Activated T-helper 17 cell treated with anti-CD3 and anti-CD28 coated beads, Interleukin-2, amount 50 U/mL, for 72 hours (primary cell): ENCODE results near the gene MAN1C1. TPM values are rescaled to one million over a fixed set of nuclear protein-coding genes. Genes with fewer than 3 reads are reported as not detected.
"Not testable (repeated sequence)": the region's sequence is repeated elsewhere in the genome, so short reads cannot be mapped to it uniquely, and the experiment has no call there.

ENCODE experiments used
- ATAC-seq: fragments of 150-1000 bp; cut with Tn5 transposase; replicated peaks from 2 replicates; pipeline ENCODE4 v1.10.0; 2021; ENCODE audit warnings: mild to moderate bottlenecking, moderate library complexity
- H3K27ac Mint-ChIP-seq: one replicate; pipeline ENCODE4 v1.8.0; 2022; ENCODE audit warnings: mixed read lengths
- H3K27me3 Mint-ChIP-seq: one replicate; pipeline ENCODE4 v1.8.0; 2022; ENCODE audit warnings: mixed read lengths
- H3K36me3 Mint-ChIP-seq: one replicate; pipeline ENCODE4 v1.8.0; 2022; ENCODE audit warnings: low read depth, mild to moderate bottlenecking, mixed read lengths
- H3K4me1 Mint-ChIP-seq: one replicate; pipeline ENCODE4 v1.8.0; 2022; ENCODE audit warnings: mixed read lengths
- H3K4me3 Mint-ChIP-seq: one replicate; pipeline ENCODE4 v1.8.0; 2022; ENCODE audit warnings: mild to moderate bottlenecking, mixed read lengths
- H3K9me3 Mint-ChIP-seq: one replicate; pipeline ENCODE4 v1.8.0; 2022; ENCODE audit warnings: mixed read lengths
- total RNA-seq, 2 donors: library from RNA; stranded (reverse); gene quantifications; one replicate each; pipeline ENCODE4 v1.2.3, GENCODE V29; 2022

MAN1C1 gene
- total RNA-seq, 2 donors from 2014 or later, result 6.2 to 7.7 TPM

DNA sequence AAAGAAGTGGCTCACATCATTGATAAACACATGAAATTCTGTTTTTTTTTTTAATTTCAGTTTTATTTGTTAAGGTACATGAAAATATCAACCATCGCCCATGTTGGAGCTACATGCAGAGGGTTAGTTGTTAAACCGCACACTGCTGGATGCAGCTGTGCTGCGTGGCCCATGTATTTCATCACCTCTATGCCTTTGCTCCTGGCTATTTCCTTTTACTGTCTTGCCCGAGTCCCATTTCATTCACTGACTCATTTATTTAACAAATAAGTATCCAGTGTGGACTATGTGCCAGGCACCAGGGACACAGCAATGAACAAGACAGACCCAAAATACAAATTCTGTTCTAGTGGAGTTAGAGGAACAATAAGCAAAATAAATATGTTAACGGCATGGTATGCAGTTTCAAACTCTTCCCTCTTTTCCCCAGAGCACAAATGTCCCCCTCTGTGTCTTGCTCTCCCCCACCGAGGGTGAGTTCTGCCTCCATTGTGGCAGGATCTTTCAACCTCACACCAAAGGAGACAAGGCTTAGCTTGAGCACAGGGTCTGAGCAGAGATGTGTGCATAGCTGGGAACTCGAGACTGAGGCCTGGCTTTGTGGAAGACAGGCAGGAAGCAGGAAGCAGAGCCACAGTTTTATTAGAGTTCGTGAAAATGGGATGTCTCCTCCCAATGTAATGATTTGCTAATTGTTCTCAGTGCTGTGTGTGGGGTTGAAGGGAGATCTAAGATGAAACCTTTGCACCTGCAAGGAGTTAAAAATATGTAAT lies 44.6 kb downstream of the MAN1C1 start:
- H3K36me3 Mint-ChIP-seq, result no peaks in the 10 kb centered on the region
- H3K27ac Mint-ChIP-seq, result no peak overlapping the region
- ATAC-seq, result no peak
- H3K4me1 Mint-ChIP-seq, result peaks cover 4% of the 10 kb centered on the region
- H3K27me3 Mint-ChIP-seq, result no peaks in the 10 kb centered on the region
- H3K9me3 Mint-ChIP-seq, result no peaks in the 10 kb centered on the region
- no peak overlapping the region for H3K4me3 Mint-ChIP-seq

DNA sequence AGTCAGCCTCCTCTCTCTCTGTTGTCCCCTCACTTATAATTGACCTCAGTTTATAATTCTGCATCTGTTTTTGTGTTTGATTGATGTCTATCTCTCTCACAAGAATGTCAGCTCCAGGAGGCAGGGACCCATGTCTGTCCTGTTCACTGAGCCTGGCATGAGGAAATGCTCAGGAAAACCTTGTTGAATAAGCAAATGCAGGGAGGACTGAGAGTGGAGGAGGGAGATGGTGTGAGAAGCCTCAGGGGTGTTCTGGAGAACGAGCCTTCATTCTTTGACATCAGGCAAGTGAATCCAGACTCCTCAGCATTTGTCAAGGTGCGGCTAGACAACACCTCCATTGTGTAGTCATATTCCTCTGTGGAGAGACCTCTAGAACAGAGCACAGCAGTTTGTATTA lies 45.5 kb downstream of the MAN1C1 start:
- no peak overlapping the region for H3K27ac Mint-ChIP-seq
- no peaks in the 10 kb centered on the region for H3K27me3 Mint-ChIP-seq
- H3K4me1 Mint-ChIP-seq, result no peaks in the 10 kb centered on the region
- no peaks in the 10 kb centered on the region for H3K36me3 Mint-ChIP-seq
- no peak for ATAC-seq
- H3K4me3 Mint-ChIP-seq, result no peak overlapping the region
- no peaks in the 10 kb centered on the region for H3K9me3 Mint-ChIP-seq

DNA sequence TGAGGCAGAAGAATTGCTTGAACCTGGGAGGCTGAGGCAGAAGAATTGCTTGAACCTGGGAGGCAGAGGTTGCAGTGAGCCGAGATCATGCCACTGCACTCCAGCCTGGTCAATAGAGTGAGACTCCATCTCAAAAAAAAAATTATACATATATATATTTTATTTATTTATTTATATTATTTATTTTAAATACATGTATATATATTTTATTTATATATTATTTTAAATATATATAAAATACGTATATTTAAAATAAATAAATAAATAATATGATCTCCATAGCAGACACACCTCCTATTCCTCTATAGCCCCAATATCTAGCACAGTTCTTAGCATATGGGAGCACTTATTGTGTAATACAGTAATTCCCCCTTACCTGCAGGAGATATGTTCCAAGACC lies 46.4 kb downstream of the MAN1C1 start:
- not testable (repeated sequence) for H3K27me3 Mint-ChIP-seq, H3K36me3 Mint-ChIP-seq, H3K9me3 Mint-ChIP-seq, H3K27ac Mint-ChIP-seq, ATAC-seq, H3K4me3 Mint-ChIP-seq, H3K4me1 Mint-ChIP-seq

- Mint-ChIP-seq H3K27ac (no peak overlapping the region), H3K36me3 (no peaks in the 10 kb centered on the region), H3K27me3 (no peaks in the 10 kb centered on the region), H3K4me3 (no peak overlapping the region), H3K9me3 (no peaks in the 10 kb centered on the region), H3K4me1 (peaks cover 10% of the 10 kb centered on the region)
- no peak for ATAC-seq
These were observed 48.0 kb downstream of the MAN1C1 start for GRCh38 chr1:25664357-25665199.

DNA sequence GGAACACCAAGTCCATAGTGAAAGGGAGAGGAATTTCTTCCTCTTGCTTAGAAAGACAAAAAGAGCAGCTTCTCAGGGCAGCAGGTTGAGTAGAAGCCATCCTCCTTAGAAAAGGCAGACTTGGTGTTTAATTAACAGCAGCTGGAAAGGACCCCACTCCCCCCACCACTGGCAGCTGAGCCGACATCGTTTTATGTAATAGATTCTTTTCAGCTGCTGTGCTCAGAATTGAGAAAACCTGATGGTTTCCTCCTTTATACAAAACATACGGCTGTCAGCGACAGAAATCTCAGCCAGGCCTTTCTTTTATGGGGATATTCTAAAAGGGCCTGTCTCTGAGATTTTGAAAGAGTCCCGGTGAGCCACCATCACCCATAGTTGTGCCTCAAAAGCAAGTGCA lies 49.9 kb downstream of the MAN1C1 start:
- no peak overlapping the region for H3K4me3 Mint-ChIP-seq
- H3K27ac Mint-ChIP-seq, result no peak overlapping the region
- ATAC-seq, result no peak
- H3K9me3 Mint-ChIP-seq, result no peaks in the 10 kb centered on the region
- H3K36me3 Mint-ChIP-seq, result no peaks in the 10 kb centered on the region
- H3K27me3 Mint-ChIP-seq, result no peaks in the 10 kb centered on the region
- peaks cover 10% of the 10 kb centered on the region for H3K4me1 Mint-ChIP-seq

DNA sequence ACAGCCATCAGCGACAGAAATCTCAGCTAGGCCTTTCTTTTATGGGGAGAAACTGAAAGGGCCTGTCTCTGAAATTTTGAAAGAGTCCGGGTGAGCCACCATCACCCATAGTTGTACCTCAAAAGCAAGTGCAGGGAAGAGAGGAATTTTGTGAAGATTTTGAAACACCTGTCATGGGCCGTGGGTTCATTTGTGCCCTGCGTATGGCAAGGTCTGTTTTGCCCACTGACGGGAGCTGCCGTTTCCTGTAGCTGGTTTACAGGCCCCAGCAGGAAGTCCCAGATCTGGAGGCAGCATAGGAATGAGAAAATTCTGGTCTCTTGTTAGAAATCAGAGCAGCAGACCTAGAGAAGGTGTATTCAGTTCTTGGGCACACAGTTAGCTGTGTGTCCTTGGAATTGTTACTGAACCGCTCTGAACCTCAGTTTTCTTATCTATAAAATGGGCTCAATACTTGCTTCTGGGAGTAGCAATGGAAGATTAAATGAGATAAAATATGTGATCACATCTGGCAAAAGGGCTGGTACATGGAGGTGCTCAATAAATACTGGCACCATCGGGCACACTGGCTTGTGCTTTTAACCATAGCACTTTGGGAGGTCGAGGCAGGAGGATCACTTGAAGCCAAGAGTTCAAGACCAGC lies 52.5 kb downstream of the MAN1C1 start:
- H3K36me3 Mint-ChIP-seq, result no peaks in the 10 kb centered on the region
- H3K4me1 Mint-ChIP-seq, result peaks cover 21% of the 10 kb centered on the region
- H3K4me3 Mint-ChIP-seq, result peak overlapping the region; percentile 50
- no peaks in the 10 kb centered on the region for H3K9me3 Mint-ChIP-seq
- peak; percentile 32 for ATAC-seq
- H3K27ac Mint-ChIP-seq, result peak overlapping the region; percentile 74
- H3K27me3 Mint-ChIP-seq, result no peaks in the 10 kb centered on the region

DNA sequence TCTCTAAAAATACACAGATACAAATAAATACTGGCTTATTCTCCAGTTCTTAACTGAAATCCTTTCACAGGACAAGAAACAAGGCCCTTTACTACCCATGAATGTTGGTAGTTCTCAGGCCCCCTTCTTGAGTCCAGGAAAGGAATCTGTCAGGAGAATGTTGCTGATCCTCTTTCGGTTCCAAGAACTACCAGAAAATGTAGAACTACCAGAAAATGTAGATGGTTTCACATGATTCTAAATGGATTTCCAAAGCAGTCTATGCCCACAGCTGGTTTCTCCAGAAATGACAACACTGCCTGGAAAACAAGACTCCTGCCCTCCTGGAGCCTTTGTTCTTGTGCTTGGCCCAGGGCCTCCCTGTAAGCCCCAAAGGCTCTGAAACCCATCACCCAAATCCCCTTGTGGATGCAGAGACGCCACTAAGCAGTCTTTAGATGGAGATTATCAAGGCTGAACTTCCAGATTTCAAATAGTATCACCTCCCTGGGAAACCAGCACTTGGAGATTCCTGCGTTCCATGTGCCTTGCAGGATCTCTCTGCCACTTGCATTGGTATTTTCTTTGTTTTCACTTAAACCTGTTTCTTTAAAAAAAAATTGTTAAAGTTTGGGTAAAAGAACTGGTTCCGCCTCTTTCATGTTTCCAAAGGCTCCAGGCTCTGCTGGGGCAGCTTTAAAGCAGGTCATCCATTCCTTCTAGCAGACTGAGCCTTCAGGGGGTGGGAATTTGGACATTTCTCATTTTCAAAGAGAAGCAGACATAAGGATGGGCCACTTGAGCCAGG lies 53.4 kb downstream of the MAN1C1 start:
- H3K36me3 Mint-ChIP-seq, result no peaks in the 10 kb centered on the region
- no peak overlapping the region for H3K27ac Mint-ChIP-seq
- no peak overlapping the region for H3K4me3 Mint-ChIP-seq
- peaks cover 30% of the 10 kb centered on the region for H3K4me1 Mint-ChIP-seq
- H3K9me3 Mint-ChIP-seq, result no peaks in the 10 kb centered on the region
- H3K27me3 Mint-ChIP-seq, result no peaks in the 10 kb centered on the region
- ATAC-seq, result no peak

GRCh38 chr1:25671929-25672328 lies 55.3 kb downstream of the MAN1C1 start:
- Mint-ChIP-seq H3K4me1 (peaks cover 45% of the 10 kb centered on the region), H3K27ac (no peak overlapping the region), H3K36me3 (no peaks in the 10 kb centered on the region), H3K9me3 (no peaks in the 10 kb centered on the region), H3K4me3 (no peak overlapping the region), H3K27me3 (peaks cover 2% of the 10 kb centered on the region)
- ATAC-seq, result no peak

DNA sequence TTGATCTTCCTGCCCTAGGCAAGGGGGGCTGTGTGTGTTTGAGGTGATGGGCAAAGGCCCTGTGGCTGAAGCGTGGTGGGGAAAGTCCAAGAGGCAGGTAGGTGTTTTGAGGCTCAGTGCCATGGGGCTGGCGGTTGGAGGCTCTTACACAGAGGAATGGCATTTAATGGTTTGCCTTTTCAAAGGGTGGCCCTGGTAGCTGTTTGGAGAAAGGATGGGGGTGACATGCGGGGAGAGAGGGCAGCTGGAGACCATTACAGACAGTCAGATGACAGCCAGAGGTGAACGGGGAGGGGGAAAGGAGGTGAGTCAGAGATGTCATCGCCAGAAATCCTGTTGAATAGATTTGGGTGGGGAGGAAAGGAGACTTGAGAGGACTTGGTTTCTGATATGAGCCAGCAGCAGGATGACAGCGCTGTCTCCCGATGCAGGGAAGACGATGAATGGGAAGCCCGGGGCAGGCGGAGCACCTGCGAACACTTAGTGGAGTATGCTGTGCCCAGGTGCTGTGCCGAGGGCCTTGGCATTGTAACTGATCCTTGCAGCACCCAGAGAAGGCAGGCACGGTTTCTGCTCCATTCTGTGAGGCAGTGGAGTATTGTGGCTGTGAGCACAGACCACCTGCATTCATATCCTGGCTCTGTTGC lies 56.3 kb downstream of the MAN1C1 start:
- Mint-ChIP-seq H3K27ac (peak overlapping the region; percentile 8), H3K4me1 (peaks cover 54% of the 10 kb centered on the region), H3K4me3 (no peak overlapping the region), H3K27me3 (peaks cover 12% of the 10 kb centered on the region), H3K9me3 (no peaks in the 10 kb centered on the region), H3K36me3 (no peaks in the 10 kb centered on the region)
- ATAC-seq, result no peak

GRCh38 chr1:25673456-25673855 lies 56.9 kb downstream of the MAN1C1 start:
- Mint-ChIP-seq H3K4me3 (peak overlapping the region; percentile 73), H3K27me3 (peaks cover 12% of the 10 kb centered on the region), H3K9me3 (no peaks in the 10 kb centered on the region), H3K27ac (no peak overlapping the region), H3K36me3 (no peaks in the 10 kb centered on the region), H3K4me1 (peaks cover 51% of the 10 kb centered on the region)
- ATAC-seq, result no peak

DNA sequence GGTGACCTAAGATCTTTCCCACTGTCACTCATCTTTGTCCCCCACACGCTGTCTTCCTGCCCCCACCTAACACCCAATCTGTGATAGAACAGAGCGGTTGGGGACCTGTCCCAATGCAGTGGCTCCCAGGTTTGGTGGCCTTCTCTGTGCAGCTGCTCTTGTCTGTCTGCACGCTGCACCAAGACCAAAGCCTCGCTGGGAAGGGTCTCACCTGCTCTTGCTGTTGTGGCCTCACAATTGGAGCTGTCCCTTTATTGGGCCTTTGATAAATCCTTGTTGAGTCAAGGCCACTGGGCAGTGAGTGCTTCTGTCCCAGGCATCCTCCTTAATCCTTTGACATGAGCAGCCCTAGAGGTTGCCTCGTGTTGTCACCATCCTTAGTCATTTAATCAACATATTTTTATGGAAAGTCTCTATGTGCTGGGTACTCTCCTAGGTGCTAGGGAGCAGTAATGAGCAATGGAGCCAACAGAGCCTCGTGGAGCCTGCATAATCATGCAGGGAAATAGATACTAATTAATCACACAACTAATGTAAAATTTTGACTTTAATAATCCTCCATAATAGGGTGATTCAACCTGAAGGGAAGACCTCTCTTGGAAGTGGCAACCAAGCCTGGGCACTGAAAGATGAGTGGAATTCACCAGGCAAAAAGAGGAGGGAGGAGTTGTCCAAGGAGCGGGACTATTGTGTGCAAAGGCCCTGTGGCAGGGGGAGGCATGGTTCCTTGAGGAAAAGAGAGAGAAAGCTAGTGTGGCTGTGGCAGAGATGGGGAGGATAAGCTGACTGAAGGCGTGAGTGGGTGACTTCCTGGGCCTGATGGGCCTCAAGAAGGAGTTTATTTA lies 57.6 kb downstream of the MAN1C1 start:
- Mint-ChIP-seq H3K27me3 (peaks cover 17% of the 10 kb centered on the region), H3K4me3 (peak overlapping the region; percentile 73), H3K36me3 (no peaks in the 10 kb centered on the region), H3K9me3 (no peaks in the 10 kb centered on the region), H3K27ac (peak overlapping the region; percentile 84), H3K4me1 (peaks cover 45% of the 10 kb centered on the region)
- no peak for ATAC-seq

DNA sequence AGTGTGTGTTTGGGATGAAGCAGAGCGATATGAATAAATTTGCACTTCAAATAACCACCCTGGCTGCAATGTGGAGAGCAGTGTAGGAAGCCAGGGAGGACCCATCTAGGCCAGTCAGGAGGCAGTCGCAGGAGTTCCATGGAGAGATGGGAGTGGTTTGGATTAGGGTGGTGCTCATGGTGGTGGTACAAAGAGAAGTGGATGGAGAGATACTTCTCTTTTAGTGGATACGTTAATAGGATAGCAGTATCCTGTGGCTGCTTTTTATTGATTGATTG lies 58.2 kb downstream of the MAN1C1 start:
- Mint-ChIP-seq H3K27me3 (peaks cover 17% of the 10 kb centered on the region), H3K27ac (peak overlapping the region; percentile 84), H3K4me3 (peak overlapping the region; percentile 73), H3K4me1 (peaks cover 44% of the 10 kb centered on the region), H3K9me3 (no peaks in the 10 kb centered on the region), H3K36me3 (no peaks in the 10 kb centered on the region)
- no peak for ATAC-seq

DNA sequence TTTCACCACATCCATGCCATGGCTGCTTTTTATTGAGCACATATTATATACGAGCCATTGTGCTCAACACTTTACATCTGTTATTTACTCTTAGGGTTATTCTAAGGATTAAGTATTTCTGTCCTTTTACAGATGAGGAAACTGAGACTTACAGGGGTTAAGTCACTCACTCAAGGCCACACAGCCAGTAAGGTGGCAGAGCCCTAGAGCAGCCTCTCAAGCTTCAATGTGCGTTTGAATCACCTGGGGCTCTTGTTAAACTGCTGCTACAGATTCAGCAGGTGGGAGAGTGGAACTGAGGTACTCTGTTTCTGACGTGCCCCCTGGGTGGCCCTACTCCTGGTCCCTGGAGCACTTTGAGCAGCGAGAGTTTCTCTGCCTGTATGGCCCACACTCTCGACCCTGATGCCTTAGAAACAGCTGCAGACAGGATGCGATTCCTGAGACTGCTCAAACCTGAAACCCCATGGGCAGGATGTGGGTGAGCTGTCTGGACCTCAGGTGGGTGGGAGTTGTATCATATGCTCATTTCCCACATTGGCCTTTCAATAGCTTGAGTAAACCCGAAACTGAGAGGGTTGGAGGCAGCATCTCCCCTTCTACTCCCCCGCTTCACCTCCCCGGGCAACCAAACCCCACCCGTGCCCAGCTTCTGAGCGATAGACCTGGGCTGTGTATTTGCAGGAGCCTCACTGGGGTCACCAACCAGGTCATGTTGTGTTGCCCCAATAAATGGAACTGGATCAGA lies 59.3 kb downstream of the MAN1C1 start:
- peak overlapping the region; percentile 84 for H3K27ac Mint-ChIP-seq
- H3K36me3 Mint-ChIP-seq, result no peaks in the 10 kb centered on the region
- no peaks in the 10 kb centered on the region for H3K9me3 Mint-ChIP-seq
- peak; percentile 93 for ATAC-seq
- H3K27me3 Mint-ChIP-seq, result peaks cover 17% of the 10 kb centered on the region
- H3K4me1 Mint-ChIP-seq, result peaks cover 44% of the 10 kb centered on the region
- H3K4me3 Mint-ChIP-seq, result peak overlapping the region; percentile 73
